ENCODE measurements around the gene HNRNPA2B1. TPM values are rescaled to one million over a fixed set of nuclear protein-coding genes. Genes with fewer than 3 reads are reported as not detected.
"Not testable (repeated sequence)": the region's sequence is repeated elsewhere in the genome, so short reads cannot be mapped to it uniquely, and the experiment has no call there.

HNRNPA2B1 gene
- total RNA-seq, 1 donor, result 82.9 TPM

GRCh38 chr7:26197153-26198115 is 3.1 kb downstream of the HNRNPA2B1 start:
- Histone ChIP-seq H4K20me1 (ENCODE audit: insufficient read depth, low read length) (peaks cover 75% of the 10 kb centered on the region), H3K4me1 (ENCODE audit: insufficient read depth, low read length) (peaks cover 21% of the 10 kb centered on the region), H3K36me3 (ENCODE audit: insufficient read depth, low read length) (peaks cover 57% of the 10 kb centered on the region), H3K27me3 (ENCODE audit: insufficient read depth, low read length) (no peaks in the 10 kb centered on the region), H2AFZ (ENCODE audit: low read length) (no peak overlapping the region), H3K27ac (ENCODE audit: low read depth, low read length) (no peak overlapping the region), H3K4me2 (ENCODE audit: insufficient read depth, low read length) (peak overlapping the region; percentile 84), H3K79me2 (ENCODE audit: insufficient read depth, low read length) (peaks cover 86% of the 10 kb centered on the region), H3K4me3 (ENCODE audit: insufficient read depth, low read length) (peak overlapping the region; percentile 98), H3K9me3 (ENCODE audit: low read depth, low read length) (no peaks in the 10 kb centered on the region)
- no peak for DNase-seq (ENCODE audit: insufficient read length, low spot score, missing footprints)
- TF ChIP-seq, protein P1, sequence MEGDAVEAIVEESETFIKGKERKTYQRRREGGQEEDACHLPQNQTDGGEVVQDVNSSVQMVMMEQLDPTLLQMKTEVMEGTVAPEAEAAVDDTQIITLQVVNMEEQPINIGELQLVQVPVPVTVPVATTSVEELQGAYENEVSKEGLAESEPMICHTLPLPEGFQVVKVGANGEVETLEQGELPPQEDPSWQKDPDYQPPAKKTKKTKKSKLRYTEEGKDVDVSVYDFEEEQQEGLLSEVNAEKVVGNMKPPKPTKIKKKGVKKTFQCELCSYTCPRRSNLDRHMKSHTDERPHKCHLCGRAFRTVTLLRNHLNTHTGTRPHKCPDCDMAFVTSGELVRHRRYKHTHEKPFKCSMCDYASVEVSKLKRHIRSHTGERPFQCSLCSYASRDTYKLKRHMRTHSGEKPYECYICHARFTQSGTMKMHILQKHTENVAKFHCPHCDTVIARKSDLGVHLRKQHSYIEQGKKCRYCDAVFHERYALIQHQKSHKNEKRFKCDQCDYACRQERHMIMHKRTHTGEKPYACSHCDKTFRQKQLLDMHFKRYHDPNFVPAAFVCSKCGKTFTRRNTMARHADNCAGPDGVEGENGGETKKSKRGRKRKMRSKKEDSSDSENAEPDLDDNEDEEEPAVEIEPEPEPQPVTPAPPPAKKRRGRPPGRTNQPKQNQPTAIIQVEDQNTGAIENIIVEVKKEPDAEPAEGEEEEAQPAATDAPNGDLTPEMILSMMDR (IDR thresholded peaks at IDR 0.05; ENCODE audit: extremely low read depth, low read depth, low read length), result no peak

DNA sequence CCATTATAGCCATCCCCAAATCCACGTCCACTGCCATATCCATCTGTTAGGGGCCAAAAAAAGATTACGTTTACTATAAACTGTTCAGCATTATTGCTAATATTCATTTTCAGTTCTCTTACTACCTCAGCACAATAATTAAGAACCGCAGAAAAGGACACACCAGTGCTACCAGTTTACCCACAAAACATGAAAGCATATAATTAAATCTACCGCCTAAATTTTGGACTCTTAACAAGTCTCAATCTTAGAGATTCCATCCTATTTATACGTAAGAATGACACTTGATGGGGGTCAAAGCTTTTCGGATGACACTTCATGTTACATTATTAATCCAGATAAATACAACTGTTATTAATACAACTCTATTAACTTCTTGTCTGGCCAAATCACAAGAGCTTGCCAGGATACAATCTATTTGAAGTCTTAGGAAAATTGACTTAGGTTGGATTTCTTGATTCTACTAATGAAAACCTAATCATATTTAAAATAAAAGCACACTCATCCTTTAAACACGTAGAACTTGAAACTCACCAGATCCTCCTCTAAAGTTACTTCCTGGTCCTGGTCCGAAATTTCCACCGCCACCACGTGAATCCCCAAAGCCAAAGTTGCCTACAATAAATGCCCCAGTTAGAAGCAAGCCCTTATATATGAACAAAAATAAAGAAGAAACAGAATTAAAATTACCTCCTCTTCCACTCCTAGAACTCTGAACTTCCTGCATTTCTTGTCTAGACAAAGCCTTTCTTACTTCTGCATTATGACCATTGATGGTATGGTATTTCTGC is 4.5 kb downstream of the HNRNPA2B1 start:
- Histone ChIP-seq H4K20me1 (ENCODE audit: insufficient read depth, low read length) (peaks cover 84% of the 10 kb centered on the region), H3K79me2 (ENCODE audit: insufficient read depth, low read length) (peaks cover 81% of the 10 kb centered on the region), H3K4me3 (ENCODE audit: insufficient read depth, low read length) (no peak overlapping the region), H3K36me3 (ENCODE audit: insufficient read depth, low read length) (peaks cover 71% of the 10 kb centered on the region), H3K27me3 (ENCODE audit: insufficient read depth, low read length) (no peaks in the 10 kb centered on the region), H3K27ac (ENCODE audit: low read depth, low read length) (no peak overlapping the region), H3K9me3 (ENCODE audit: low read depth, low read length) (no peaks in the 10 kb centered on the region), H3K4me2 (ENCODE audit: insufficient read depth, low read length) (peak overlapping the region; percentile 84), H3K4me1 (ENCODE audit: insufficient read depth, low read length) (peaks cover 21% of the 10 kb centered on the region), H2AFZ (ENCODE audit: low read length) (no peak overlapping the region)
- TF ChIP-seq, protein P1 (IDR thresholded peaks at IDR 0.05; ENCODE audit: extremely low read depth, low read depth, low read length), result no peak
- DNase-seq (ENCODE audit: insufficient read length, low spot score, missing footprints), result no peak

DNA sequence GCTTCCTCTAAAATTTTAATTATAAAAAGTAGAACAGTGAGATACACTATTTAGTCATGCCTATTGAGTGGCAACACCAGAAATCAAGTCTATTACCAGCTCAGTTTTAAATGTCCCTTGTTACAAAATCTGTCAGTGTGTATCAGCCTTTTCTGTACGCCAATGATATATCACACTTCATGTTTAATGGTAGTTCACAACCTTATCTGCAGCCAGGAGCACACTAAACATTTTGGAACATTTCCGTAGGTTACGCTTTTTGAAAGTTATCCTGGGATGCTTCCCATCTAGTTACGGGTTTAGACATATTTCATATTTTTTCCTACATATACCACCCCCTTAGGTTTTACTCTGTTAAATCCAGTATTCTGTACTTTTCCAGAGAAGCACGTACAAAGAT is 5.4 kb downstream of the HNRNPA2B1 start:
- peaks cover 85% of the 10 kb centered on the region for H4K20me1 ChIP-seq (ENCODE audit: insufficient read depth, low read length)
- H3K27ac ChIP-seq (ENCODE audit: low read depth, low read length), result no peak overlapping the region
- H3K79me2 ChIP-seq (ENCODE audit: insufficient read depth, low read length), result peaks cover 77% of the 10 kb centered on the region
- DNase-seq (ENCODE audit: insufficient read length, low spot score, missing footprints), result no peak
- H3K4me1 ChIP-seq (ENCODE audit: insufficient read depth, low read length), result peaks cover 21% of the 10 kb centered on the region
- no peak overlapping the region for H3K4me2 ChIP-seq (ENCODE audit: insufficient read depth, low read length)
- no peak overlapping the region for H3K4me3 ChIP-seq (ENCODE audit: insufficient read depth, low read length)
- no peak overlapping the region for H2AFZ ChIP-seq (ENCODE audit: low read length)
- H3K27me3 ChIP-seq (ENCODE audit: insufficient read depth, low read length), result no peaks in the 10 kb centered on the region
- TF ChIP-seq, protein P1 (IDR thresholded peaks at IDR 0.05; ENCODE audit: extremely low read depth, low read depth, low read length), result no peak
- peaks cover 80% of the 10 kb centered on the region for H3K36me3 ChIP-seq (ENCODE audit: insufficient read depth, low read length)
- no peaks in the 10 kb centered on the region for H3K9me3 ChIP-seq (ENCODE audit: low read depth, low read length)

GRCh38 chr7:26194764-26195163 is 5.8 kb downstream of the HNRNPA2B1 start:
- not testable (repeated sequence) for H3K4me3 ChIP-seq (ENCODE audit: insufficient read depth, low read length); H3K4me2 ChIP-seq (ENCODE audit: insufficient read depth, low read length); H2AFZ ChIP-seq (ENCODE audit: low read length); H3K27me3 ChIP-seq (ENCODE audit: insufficient read depth, low read length); H3K9me3 ChIP-seq (ENCODE audit: low read depth, low read length); DNase-seq (ENCODE audit: insufficient read length, low spot score, missing footprints); H3K27ac ChIP-seq (ENCODE audit: low read depth, low read length)
- peaks cover 81% of the 10 kb centered on the region for H4K20me1 ChIP-seq (ENCODE audit: insufficient read depth, low read length)
- H3K36me3 ChIP-seq (ENCODE audit: insufficient read depth, low read length), result peaks cover 84% of the 10 kb centered on the region
- H3K4me1 ChIP-seq (ENCODE audit: insufficient read depth, low read length), result peaks cover 21% of the 10 kb centered on the region
- H3K79me2 ChIP-seq (ENCODE audit: insufficient read depth, low read length), result peaks cover 73% of the 10 kb centered on the region
